Lower leg skin (tissue), 3 donors: ENCODE measurements around the gene SPP2.

Source experiments
- POLR2A ChIP-seq, 2 donors: fragments of 450-650 bp; IDR thresholded peaks; one replicate each; pipeline ENCODE4 v1.6.1; 2016 to 2017; ENCODE audit warnings: antibody characterized with exemption in 2 of 2, mild to moderate bottlenecking in 1 of 2, moderate library complexity in 1 of 2
- TF ChIP-seq, protein P1 (sequence below), 3 donors: fragments of 450-650 bp; IDR thresholded peaks; one replicate each; pipeline ENCODE4 v1.5.1; 2016; ENCODE audit warnings: antibody characterized with exemption in 3 of 3, mild to moderate bottlenecking in 3 of 3, moderate library complexity in 2 of 3

DNA sequence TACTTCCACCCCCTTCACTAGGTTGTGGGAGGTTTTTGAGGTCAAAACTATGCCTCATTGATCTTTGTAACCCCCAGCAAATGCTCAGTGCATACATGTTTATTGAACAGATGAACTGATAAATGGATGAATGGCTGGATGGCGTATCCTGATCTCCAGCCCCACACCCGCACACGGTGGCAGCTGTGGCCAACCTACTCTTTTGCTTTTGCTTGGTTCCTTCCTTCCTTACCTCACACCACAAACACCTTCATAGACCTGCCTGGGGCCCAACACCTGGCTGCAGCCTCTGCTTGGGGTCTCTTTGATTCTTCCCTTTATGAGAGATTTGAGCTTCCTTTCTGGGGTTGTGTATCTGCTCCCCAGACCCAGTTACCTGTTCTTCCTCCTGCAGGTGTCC is 25.9 kb downstream of the SPP2 start:
- TF ChIP-seq, protein P1, sequence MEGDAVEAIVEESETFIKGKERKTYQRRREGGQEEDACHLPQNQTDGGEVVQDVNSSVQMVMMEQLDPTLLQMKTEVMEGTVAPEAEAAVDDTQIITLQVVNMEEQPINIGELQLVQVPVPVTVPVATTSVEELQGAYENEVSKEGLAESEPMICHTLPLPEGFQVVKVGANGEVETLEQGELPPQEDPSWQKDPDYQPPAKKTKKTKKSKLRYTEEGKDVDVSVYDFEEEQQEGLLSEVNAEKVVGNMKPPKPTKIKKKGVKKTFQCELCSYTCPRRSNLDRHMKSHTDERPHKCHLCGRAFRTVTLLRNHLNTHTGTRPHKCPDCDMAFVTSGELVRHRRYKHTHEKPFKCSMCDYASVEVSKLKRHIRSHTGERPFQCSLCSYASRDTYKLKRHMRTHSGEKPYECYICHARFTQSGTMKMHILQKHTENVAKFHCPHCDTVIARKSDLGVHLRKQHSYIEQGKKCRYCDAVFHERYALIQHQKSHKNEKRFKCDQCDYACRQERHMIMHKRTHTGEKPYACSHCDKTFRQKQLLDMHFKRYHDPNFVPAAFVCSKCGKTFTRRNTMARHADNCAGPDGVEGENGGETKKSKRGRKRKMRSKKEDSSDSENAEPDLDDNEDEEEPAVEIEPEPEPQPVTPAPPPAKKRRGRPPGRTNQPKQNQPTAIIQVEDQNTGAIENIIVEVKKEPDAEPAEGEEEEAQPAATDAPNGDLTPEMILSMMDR (IDR thresholded peaks at IDR 0.05) = no peak
- TF ChIP-seq POLR2A (IDR thresholded peaks at IDR 0.05) = no peak
